Activated effector memory CD4-positive, alpha-beta T cell treated with anti-CD3 and anti-CD28 coated beads, Interleukin-2, amount 50 U/mL, for 16 hours (primary cell): ENCODE data around the gene PSMB3.
"Not testable (repeated sequence)": the region's sequence is repeated elsewhere in the genome, so short reads cannot be mapped to it uniquely, and the experiment has no call there.

ENCODE experiments used
- DNase-seq: peaks from one replicate; pipeline ENCODE4 v3.0.0-alpha.2; 2020

Gene PSMB3

GRCh38 chr17:38750044-38750311 lies 2.6 kb upstream of the PSMB3 start:
- no peak for DNase-seq

GRCh38 chr17:38750312-38751121 lies 2.0 kb upstream of the PSMB3 start:
- DNase-seq: no peak

DNA sequence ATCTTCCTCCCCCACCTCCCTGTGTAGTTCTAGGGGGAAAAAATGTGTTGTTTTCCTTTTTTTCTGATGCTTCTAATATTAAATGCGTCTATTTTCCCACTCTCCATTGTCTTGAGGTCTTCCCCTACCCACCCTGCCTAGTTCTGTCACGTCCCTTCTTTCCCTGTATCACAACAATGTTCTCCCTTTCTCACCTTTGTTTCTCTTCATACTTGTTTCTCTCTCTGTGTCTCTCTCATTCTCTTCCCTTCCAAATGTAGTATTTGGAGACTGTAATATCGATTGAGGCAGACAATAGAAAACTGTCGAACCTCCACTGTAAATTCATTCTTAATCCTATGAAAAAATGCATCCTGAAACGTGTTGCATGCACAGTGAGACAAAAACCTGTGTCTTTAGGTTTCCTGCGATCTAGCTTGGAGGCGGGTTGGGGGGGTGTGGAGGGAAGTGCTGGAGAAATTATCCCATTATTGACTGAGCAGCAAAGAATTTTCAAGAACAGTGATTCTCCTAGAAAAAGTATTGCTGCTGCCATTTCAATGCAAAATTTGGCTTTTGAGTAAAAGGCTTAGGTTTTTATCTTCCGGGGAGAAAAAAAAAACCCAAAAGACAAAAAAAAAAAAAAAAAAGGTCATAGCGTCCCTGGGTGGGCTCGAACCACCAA lies 1.3 kb upstream of the PSMB3 start:
- no peak for DNase-seq

DNA sequence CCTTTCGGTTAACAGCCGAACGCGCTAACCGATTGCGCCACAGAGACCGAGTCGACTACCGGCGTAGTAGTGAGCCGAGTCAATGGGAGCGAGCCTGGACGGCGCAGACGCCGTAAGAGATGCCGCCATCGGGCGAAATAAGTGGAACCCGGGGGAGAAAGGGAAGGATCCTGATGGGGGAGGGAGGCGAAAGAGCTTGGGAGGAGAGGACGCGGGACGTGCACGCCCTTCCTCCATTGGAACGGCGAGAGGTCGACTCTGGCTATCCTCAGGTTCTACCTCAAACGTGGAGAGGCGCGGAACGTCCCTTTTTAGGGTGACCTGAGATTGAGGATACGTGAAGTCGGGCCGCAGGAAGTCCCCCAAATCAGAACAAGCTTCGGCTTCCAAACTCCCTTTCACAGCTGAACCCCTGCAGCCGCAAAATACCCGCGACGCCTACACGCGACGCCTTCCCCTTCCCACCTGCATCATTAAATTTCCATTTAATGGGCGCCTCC lies 683 bp upstream of the PSMB3 start:
- peak; percentile 92 for DNase-seq

GRCh38 chr17:38753071-38753506 lies 548 bp downstream of the PSMB3 start:
- DNase-seq: no peak

- peak; percentile 69 for DNase-seq
These were observed 9.1 kb downstream of the PSMB3 start for GRCh38 chr17:38761612-38762011.

DNA sequence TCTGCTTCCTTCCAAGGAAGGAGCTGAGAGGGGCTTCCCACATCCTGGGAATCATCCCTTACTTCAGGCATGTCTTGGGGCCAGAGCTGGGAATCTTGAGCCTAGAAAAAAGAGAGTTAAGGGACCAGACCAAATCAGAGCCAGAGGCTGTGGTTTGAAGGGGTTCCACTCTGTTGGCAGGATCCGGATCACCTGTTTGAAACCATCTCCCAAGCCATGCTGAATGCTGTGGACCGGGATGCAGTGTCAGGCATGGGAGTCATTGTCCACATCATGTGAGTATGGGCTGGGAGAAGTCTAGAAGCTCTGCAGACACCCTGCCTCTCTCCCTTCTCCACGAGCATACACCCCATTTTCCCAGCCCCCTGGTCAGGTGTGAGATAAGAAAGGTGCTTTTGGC lies 9.7 kb downstream of the PSMB3 start:
- DNase-seq: no peak

GRCh38 chr17:38766341-38766740 lies 13.8 kb downstream of the PSMB3 start:
- no peak for DNase-seq

GRCh38 chr17:38768417-38768816 lies 15.9 kb downstream of the PSMB3 start:
- DNase-seq: no peak

GRCh38 chr17:38773258-38773657 lies 20.7 kb downstream of the PSMB3 start:
- no peak for DNase-seq

- no peak for DNase-seq
These were observed 25.2 kb downstream of the PSMB3 start for GRCh38 chr17:38777641-38778250.

DNA sequence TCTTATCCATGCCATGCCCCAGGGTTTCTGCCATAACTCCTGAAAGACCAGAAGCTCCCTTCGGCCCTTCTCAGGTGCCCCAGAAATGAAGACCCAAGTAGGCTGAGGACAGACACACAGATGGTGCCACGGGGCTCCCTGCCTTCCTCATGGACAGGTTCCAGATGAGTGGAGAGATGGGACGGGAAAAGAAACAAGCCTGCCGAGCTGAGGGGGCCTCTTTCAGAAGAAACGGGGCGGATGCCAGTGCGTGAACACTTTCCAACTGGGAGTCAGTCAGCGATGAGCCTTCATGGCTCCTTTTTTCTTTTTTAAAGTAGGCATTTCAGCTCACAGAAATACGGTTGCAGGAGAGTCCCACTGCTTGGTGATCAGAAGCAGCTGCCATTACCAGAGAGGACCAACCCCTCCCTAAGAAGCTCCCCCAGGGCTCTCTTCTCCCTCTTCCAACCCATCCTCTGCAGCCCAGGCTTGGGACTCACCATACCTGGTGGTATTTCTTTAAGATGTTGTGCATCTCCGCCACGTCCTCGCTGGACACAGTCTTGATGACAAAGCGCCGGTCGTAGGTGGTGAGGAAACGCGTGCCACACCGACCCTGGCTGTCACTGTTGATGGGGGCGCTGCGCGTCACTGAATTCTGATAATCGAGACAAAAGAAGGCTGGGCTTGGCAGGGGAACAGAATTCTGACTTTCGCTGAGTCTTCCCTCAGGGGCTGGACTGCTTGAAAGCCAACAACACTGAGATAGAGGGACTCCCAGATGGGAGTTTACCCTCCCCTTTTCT lies 27.6 kb downstream of the PSMB3 start:
- DNase-seq: no peak

DNA sequence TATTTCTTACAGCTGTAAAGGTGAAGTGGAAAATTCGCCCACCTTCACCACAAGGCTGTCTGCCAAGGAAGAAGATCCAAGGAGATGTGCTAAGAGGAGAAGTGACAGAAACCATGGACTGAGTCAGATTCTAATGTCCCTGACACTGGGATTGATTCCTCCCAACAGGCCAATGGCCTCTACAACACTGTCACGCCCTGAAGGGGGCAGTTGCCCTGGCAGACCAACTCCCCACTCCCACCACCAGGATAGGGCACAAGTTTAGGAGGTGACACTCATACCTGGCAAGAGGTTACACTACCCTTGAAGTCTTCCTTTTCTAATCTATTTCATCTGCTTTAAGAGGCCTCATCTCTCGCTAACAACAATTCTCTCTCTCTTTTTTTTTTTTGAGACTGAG lies 30.7 kb downstream of the PSMB3 start:
- DNase-seq: no peak

DNA sequence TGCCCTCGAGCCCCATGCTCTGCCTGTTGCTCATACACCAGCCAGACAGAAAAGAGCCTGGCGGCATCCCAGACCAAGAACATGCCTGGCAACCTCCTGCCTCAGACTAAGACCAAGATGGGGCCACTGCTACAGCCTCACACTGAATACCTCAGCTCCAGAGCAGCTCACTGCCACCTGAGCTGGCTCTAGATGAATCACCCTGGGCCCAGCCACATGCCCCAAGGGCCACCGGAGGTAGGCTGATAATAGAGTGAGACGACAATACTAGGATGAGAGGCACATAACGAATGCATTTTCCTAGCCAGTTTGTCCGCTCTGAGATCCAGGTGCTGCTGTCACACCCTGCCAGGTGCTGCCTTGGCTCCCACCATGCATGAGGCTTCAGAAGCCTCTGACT lies 33.8 kb downstream of the PSMB3 start:
- DNase-seq: no peak

DNA sequence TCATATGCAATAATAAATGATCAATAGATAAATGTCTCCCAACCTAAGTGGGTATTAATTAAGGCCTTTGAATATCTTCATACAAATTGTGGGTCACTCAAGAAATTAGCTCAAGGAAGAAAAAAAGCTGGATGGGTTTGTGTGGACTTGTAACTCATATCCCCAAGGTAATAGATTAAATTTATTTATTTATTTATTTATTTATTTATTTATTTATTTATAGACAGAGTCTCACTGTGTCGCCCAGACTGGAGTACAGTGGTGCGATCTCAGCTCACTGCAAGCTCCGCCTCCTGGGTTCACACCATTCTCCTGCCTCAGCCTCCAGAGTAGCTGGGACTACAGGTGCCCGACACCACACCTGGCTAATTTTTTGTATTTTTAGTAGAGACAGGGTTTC lies 35.5 kb downstream of the PSMB3 start:
- DNase-seq: not testable (repeated sequence)

- no peak for DNase-seq
These were observed 36.6 kb downstream of the PSMB3 start for GRCh38 chr17:38789185-38789584.

DNA sequence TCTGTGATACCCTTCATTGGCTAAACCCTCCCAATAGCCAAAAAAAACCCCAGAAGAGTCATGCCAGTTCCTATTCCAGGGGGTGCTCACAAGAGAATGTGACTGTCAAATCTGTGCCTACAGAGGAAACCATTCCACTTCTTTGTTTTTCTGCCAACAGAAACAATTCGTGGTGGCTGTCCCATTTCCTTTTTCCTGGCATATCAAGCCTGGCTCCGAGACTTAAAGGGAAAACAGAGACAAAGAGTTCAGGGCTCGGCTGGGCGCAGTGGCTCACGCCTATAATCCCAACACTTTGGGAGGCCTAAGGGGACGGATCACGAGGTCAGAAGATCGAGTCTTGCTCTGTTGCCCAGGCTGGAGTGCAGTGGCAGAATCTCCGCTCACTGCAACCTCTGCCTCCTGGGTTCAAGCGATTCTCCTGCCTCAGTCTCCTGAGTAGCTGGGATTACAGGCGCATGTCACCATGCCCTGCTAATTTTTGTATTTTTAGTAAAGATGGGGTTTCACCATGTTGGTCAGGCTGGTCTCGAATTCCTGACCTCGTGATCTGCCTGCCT lies 37.7 kb downstream of the PSMB3 start:
- DNase-seq: not testable (repeated sequence)

DNA sequence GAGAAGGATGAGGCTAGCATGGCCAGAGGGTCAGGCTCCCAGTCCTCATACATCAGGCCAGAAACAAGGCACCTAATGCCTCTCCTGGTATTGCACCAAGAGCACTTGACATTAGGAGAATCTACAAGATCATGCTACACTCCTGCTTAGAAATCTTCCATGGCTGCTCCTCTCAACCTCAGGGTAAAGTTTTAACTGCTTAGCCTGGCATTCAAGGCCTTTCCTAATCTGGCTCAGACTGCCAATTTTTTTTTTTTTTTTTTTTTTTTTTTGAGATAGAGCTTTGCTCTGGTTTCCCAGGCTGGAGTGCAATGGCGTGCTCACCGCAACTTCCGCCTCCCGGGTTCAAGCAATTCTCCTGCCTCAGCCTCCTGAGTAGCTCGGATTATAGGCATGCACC lies 38.6 kb downstream of the PSMB3 start:
- DNase-seq: no peak

GRCh38 chr17:38794221-38794620 lies 41.7 kb downstream of the PSMB3 start:
- DNase-seq: no peak

GRCh38 chr17:38796451-38797157 lies 44.1 kb downstream of the PSMB3 start:
- DNase-seq: no peak

GRCh38 chr17:38797158-38797490 lies 44.6 kb downstream of the PSMB3 start:
- no peak for DNase-seq

DNA sequence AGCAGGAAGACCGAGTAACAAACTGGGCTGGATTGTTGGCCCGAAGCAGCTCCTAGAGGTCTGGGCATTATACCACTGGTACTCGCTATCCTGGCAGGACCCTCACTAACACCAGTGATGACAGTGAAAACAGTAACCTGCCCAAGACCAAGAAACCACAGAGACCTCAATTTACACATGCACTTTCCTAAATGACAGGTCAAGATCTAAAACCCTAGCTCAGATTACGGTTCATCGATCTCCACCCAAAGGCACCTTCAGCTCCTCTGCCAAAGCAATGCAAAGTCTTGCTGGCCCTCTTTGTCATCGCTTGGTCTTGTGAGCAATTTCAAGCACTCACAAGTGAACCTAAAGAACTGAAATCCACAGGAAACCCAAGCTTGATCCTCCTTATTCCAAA lies 45.3 kb downstream of the PSMB3 start:
- DNase-seq: no peak
